NT2/D1 (cell line): ENCODE data around the gene SPPL2B.

ENCODE experiments used
- SUZ12 ChIP-seq: IDR thresholded peaks from 2 replicates; pipeline ENCODE4 v1.6.1; 2011; ENCODE audit not compliant: insufficient read length, insufficient read depth; ENCODE audit errors: extremely low read depth
- YY1 ChIP-seq: IDR thresholded peaks from 2 replicates; pipeline ENCODE4 v1.6.1; 2011; ENCODE audit not compliant: insufficient read length, insufficient read depth
- ZNF274 ChIP-seq: IDR thresholded peaks from 2 replicates; pipeline ENCODE4 v1.6.1; 2011; ENCODE audit warnings: mild to moderate bottlenecking, low read depth, low read length

- TF ChIP-seq ZNF274 = no peak
- no peak for TF ChIP-seq YY1
- no peak for TF ChIP-seq SUZ12
These were observed 46.3 kb downstream of the SPPL2B start for GRCh38 chr19:2374808-2375207.
